Central memory CD4-positive, alpha-beta T cell (primary cell): ENCODE results near the gene RTN4RL1.
"Not testable (repeated sequence)": the region's sequence is repeated elsewhere in the genome, so short reads cannot be mapped to it uniquely, and the experiment has no call there.

Experiments used
- DNase-seq: peaks from one replicate; pipeline ENCODE4 v3.0.0; 2022

Gene RTN4RL1

DNA sequence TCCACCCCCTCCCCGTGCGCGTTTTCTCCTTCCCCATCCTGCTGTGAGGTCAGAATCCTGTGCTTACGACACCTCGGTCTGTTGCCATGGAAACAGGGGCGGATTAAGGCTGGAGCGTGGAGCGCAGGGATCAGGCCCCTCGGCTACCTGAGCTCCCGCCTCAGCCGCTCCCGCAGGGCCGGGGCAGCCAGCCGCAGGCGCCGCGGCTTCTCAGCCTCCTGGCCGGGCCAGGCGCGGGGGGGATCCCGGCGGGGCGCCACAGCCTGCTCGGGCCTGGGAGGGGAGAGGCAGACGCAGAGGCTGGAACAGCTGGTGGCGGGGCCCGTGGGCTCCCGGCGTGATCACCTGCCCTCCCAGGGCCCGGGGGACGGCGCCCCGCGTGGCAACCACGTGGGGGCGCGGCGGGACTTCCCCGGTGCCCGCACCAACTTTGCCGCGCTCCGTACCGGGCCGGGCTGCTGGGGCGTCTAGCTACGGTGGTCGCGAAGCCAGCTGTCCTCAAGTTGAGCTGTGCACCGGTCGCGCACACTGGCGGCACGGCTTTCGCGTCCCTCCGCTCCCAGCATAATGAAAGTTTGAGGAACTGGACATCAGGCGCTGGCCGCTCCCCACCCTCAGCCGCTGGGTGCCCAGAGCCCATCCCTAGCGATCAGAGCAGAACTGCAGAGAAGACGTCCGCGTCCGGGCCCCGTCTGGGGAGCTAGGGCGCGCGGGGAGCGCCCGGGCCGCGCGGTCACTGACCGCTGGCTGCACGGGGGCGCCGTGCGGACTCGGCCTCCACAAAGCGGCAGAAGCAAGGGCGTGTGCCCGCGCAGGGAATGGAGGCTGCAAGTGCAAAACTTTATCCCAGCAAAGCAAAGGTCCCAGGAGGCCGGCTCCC is 1.2 kb downstream of the RTN4RL1 start:
- peak; percentile 62 for DNase-seq

DNA sequence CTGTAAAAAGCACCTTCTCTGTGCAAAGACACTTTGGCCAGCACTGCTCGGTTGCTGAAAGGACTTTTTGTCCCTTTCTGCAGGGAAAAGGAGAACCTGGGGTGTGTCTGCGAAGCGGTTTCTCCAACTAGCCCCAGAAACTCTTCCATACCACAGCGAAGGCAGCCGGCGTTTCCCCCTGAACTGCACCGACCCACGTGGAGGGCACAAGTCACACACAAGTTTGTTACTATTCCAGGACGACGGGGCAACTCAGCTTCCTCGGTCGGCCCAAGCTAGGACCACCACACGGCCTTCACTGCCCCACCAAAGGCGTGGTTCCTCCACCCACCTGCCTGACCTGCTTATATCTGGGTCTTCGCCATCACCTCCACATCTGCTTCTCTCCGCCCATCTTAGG is 1.9 kb downstream of the RTN4RL1 start:
- DNase-seq: no peak

DNA sequence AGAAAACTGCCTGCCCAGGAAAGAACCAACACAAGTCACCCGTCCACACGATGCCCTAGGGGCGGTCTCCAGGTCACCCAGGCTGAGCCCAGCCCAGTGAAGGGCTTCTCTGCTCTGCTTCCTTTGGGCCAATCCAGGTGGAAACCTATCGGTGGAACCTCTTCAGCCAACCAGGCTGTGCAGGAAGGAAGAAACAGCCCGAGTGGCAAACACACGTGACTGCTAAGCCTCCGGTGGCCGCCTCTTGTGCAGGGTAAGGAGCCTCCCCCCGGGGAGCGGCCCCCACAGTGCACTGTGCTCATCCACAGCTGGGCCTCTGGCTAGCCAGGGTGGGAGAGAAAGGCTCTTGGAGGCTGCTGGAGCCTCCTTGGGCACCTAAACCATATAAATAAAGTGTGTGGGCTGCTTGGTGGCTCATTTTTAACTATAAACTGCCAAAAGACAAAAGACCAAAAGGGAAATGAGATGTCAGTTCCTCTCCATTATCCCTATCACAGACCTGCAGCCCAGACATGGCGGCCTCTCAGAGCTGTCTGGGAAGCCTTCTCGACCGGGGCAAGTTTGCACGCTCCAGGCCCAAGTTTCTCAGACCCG is 2.4 kb downstream of the RTN4RL1 start:
- no peak for DNase-seq

DNA sequence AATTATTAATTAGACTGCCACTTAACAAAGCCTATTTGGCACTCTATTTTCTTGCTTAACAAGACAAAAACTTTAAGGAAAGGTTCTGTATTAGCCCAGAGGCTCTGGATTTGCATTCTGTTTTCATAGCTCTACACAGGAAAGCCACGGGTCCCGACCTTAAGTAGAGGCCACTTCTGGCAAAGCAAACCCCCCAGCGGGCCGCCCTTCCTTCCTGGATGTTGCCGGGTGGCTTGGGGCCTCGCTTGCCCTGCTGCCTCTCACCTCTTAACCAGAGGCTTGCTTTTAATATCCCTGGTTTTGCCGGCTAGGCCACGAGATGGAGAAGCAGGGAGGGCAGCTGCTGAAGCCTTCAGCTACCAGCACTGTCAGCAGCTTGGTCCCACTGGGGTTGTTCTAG is 4.4 kb downstream of the RTN4RL1 start:
- DNase-seq: no peak

DNA sequence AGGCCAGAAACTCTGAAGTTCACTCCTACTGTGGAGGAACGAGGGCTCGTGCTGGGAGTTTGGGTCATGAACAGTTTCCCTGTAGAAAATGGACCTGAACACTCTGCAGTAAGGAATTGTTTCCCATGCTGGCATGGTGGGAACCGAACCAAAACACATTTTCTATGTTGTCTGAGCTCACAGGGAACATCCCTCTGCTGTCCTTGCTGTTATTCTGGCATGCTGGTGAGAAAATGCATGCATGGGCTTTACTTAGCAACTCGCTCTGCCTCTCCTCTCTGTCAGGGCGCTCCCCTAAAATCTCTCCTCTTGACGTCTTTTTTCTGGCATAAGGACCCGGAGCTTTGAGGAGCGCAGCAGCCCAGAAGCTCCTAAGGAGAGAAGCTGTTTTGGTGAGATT is 5.4 kb downstream of the RTN4RL1 start:
- DNase-seq: no peak

DNA sequence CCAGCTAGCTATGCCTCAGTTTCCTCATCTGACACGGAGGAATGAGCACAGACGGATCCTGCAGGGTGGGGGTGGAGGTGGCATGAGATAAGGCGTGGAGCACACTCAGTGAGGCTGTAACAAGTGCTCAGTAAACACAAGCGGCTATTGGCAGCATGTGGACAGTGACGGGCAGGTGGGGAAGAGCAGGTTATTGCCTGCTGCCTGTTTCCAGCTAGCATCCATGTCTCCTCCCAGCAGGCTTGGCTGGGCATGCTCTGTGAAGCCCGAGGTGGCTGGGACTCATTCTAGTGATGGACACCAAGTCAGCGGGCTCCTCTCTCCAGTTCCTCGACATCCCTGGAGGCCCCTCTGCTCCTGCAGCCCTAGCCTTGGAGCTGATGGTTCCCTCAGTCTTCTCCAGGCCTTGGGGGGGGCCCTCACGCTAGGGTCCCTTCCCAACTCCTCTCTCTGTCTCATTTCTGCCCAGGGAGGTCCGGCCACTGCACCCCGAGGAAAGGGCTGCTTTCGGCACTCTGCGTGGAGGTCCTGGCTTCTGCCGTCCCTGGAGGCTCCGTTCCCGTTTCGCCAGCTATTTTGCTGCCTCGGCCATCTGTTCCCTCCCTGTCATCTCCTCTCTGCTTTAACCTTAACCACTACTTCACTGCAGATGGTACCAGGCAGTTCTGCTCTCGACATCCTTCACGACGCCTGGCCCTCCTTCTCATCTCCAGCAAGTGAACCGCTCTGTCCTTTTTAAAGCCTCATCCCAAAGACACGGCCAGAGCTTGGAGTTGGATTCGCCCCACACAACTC is 6.2 kb downstream of the RTN4RL1 start:
- DNase-seq: no peak

DNA sequence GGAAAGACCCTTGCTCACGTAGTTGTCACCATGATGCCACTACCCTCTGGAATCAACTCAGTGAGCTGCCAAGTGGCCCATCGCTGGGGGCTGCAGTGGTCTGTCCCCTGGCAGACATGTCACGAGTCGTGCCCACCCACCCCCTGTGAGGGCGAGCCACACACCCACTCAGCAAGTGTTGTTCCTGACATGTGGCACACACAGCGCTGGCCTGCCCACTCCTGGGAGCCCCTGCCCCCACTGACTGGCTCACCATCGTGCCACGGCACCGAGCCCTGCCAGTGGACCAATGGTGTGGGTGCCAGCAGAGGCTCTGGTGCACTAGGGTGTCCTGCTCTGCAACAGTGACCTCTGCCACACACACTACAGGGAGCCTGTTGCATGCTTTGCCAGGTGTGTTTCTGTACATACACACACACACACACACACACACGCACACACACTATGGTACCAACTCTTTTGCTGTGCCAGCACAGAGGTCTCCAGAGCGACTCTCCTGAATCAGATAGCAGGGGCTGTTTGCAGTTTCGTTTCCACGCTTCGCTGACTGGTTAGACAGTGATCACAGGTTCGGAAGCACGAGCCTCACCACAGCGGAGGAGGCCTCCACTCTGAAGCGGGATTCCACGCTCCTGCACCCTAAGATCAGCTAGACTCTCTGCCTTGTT is 7.7 kb downstream of the RTN4RL1 start:
- no peak for DNase-seq

DNA sequence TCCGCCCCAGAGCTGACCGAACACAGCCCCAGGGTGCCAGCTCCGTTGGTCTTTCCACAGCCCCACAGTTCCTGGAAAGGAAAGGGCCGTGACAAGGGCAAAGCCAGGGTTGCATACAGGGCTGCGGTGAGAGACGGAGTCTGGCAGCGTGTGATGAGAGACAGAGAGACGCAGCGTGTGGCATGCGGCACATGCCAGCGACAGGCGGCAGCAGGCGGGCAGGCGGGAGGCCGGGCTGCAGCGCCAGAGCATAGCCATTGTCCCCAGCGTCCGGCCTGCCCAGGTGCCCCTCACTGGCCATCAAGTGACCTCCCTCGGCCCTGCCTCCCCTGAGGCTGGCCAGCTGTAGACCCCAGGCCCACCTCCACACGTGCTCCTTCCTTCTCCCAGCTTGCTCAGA is 8.6 kb downstream of the RTN4RL1 start:
- no peak for DNase-seq

DNA sequence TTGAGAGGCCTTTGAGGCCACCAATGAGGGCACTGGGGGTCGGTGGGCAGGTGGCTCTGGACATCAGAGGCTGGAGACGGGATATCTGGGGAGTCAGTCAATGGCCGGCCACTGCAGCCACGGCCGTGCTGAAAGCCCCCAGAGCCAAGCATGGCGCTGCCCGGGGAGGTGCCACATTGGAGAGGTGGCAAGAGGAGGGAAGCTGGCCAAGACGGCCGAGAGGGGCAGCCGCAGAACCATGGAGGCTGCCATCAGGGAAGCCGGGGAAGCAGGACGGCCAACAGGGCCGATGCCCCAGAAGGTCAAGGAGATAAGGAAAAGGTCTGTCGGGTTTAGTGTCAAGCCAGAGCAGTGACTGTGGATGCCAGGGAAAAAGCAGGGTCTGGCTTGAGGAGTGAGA is 9.8 kb downstream of the RTN4RL1 start:
- DNase-seq: no peak

DNA sequence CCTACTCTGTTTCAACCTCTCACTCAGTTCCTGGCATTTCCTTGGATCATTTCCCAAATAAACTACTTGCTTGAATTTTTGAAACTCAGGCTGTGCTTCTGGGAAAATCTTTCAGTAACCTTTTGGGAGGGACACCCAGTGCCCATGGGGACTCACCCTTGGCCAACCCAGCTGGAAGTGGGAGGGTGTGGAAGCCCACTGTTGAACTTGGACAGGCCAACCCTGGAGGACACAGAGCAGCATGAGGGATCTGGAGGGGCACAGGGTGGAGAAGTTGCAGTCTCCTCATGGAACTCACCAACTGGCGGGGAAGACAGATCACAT is 11.2 kb downstream of the RTN4RL1 start:
- no peak for DNase-seq

DNA sequence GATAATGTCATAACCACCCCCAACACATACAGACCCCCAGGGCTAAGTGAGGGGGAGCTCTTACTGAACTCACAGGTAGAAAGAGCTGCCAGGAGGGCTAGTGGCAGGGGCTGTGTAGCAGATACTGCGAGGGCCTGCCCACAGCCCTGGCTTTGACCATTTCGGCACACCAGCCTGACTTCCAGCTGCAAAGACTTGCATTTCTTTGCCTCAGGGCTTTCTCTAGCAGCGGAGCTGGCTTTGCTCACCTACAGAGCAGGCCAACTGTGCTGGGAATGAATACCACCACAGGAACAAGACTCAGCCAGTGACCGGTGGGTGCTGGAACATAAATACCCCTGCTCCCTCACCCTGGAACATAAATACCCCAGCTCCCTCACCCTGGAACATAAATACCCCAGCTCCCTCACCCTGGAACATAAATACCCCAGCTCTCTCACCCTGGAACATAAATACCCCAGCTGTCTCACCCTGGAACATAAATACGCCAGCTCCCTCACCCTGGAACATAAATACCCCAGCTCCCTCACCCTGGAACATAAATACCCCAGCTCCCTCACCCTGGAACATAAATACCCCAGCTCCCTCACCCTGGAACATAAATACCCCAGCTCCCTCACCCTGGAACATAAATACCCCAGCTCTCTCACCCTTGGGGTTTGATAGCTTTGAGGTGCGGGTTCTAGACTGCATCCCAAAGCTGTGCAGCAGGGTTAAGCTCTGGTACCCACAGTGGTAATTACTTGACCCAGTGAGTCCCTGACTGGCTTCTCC is 11.7 kb downstream of the RTN4RL1 start:
- not testable (repeated sequence) for DNase-seq

DNA sequence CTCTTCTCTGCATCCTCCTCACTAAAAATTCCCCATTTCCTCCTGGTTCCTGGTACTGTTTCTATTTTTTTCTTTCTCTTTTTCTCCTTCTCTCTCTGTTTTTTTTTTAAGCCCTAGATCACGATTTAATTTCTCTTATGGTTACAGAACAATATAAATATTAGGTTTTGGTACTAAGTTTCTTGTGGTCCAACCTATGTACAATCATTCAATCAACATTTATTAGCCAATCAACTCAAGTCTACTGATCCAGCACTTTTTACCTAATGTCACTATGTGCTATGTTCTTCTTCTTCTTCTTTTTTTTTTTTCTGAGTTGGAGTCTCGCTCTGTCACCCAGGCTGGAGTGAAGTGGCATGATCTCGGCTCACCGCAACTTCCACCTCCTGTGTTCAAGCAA is 12.6 kb downstream of the RTN4RL1 start:
- DNase-seq: no peak

DNA sequence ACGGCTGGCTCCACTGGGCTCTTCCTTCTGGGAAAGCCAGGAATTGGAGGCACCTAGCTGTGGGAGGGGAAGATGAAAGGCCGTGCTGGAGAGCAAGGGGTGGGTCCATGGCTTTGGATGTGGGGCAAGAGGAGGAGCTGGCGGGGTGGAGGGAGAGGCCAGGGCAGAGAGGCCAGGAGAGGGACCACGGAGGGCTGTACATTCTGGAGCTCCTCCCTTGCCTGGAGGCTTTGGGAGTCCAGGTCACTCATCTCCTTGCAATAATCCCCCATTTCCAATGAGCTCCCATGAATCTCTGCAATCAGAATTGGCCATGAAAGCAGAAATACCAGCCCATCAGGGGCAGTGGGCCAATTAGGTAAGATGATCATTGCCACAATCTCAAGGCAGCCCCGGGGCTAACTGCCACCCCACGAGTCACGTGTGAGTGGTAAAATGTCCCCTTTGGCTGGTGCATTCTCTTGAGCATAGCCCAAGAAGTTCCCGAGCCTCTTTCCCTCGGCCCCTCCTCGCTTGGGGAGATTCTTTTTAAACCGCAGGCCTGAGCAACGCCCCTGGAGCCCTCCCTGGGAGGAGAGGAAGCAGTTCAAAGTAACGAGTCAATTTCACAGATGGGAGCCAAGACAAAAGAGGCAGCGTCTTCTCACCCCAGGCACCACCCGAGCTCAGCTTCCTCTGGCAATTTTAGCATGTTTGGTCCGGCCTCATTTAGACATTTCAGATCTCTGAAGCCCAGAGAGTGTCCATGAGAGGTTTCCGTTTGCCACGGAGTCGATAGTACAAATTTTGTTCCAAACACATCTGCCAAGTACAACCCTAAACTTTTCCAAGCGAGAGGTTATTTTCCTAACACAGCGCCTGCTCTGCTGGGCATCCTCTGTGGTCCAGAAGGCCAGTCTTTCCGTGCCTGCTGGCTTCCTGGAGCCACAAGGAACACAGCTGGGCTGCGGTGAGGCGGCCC is 13.4 kb downstream of the RTN4RL1 start:
- no peak for DNase-seq

DNA sequence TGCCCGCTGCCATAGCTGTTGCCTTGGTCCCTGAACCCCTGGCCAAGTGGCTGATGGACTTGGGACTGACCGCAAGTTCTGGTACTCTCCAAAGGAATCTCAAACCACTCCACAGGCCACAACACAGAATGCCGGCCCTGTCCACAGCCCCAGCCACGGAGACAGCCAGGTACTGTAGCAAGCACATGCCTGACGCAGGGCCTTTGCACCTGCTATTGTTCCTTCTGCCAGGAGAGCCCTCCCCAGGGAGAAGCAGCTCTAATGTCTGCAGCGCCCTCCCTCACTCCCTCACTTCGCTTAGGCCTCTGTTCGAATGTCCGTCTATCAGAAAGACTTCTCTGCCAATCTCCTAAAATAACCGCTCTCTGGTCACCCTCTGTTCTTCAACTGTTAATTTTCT is 15.4 kb downstream of the RTN4RL1 start:
- DNase-seq: no peak

DNA sequence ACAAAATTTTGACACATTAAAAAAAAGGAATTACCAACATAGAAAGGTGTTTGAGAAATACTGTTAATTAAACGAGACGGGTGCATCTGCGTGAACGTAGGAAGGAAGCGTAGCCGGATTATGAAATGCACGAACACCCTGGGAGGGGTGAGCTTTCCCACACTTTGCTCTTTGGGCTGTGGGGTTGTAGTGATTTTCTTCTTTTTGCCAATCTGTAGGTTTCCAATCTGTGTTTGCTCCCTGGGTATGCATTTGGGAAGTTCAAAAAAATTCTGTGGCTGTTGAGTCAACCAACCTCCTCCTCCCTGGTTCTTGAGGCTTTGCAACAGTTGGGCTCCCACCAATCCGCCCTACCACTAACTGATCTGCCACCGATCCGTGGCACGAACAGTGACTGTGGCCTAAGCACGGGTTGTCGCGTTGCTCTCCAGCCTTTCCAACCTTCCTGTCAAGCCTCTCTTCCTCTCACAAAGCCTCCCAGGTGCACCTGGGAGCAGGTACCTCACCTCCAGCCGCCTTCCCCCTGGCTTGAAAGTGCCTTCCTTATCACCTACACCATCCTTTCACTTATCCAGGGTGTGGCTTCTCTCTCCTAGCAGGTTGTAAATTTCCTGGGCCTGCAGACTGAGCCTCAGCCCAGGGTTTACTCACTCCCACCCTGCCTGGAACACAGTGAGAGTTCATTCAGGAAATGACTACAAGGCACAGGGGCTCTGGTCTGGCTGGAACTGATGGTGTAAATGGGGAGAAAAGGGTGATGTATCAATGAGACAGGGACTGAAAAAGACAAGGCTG is 16.6 kb downstream of the RTN4RL1 start:
- no peak for DNase-seq

DNA sequence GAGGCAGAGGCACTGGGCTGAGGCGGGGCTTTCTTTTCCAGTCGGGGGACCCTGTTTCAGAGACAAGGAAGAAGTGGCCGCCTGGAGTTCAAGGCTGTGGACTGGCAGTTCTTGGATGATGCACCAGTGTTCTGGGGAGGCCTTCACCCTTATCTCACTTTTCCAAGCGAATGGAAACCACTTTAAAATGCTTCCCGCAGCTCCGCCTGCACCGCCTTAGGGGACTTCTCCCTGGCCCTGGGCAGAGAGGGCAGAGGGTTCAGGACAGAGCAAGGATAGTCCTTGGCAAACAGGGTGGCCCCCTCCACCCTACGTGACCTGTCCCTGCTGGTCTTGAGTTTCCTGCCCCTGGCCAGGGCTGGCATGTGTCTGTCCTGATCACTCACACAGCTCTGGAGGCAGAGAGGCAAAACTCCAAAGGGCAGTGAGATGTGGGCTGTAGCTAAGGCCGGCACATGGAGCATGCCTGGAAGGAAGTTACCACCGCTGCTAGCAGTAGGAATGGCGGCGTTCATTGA is 20.6 kb downstream of the RTN4RL1 start:
- no peak for DNase-seq

DNA sequence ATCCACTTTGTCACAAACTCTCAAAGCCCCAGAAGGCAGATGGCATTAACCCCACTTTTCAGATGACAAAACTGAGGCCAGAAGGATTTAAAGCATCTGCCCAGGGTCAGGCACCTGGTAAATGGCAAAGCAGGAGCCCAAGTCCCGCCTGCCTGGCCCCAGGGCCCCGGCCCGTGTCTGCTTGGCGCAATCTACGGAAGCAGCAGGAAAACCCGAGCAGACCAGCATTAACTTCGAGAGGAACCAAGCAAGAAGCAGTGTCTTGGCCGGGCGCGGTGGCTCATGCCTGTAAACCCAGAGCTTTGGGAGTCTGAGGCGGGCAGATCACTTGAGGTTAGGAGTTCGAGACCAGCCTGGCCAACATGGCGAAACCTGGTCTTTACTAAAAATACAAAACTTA is 21.6 kb downstream of the RTN4RL1 start:
- DNase-seq: no peak

DNA sequence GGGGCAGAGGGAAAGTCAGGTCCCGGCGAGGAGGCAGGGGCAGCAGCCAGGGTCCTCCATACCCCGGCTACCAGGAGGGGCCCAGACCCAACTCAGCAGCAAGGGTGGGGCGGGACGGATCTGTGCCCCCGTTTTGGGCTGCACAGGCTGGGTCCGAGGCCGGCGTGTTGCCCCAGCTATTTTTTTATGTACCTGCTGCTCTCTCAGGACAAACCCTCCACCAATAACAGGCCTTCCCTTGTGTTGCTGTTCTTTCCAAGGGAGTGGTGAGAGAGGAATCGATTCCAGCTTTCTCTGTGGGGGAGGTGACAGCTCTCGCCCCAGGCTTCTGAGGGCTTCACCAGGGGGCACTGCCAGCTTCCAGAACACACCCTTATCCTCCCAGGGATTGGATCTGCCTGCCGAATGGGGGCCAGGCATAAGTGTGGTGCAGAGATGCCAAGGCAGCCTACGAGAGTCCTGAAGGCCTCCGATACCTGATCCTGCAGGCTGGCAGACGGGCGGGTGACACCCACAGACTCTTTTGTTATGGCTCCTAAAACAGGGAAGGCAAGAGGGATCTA is 22.3 kb downstream of the RTN4RL1 start:
- DNase-seq: no peak

DNA sequence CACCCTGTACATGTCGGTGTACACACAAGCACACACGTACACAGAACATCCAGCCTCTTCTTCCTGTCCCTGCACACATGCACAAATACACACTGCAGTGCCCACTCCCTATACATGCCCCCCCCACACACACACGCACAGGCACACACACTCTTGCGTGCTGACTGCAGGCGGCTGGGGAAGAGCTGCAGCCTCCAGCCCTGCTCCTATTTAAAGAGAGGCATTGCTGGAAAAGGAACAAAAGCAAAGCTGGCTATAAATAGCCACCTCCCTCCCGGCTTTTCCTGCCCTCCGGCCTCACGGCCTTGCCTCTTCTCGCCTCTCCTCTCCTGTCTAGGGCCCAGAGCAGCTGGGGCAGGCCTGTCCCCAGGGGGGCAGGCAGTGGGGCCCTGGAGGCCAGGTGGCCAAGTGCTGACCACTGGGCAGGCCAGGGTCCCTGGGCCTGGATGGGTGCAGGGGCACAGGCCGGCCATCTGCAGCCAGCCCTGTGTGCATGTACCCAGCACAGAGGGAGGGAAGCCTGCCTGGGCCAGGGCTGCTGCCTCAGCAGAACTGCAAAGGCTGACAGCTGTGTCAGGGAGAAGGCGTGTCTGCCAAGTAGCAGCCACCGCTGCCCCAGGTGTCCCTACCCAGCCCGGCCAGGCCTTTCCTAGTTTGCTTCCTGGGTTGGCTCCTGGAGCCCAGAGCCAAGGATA is 25.4 kb downstream of the RTN4RL1 start:
- DNase-seq: no peak
